Stimulated activated effector memory CD8-positive, alpha-beta T cell treated with anti-CD3 and anti-CD28 coated beads, Interleukin-12 subunit alpha, Interleukin-12 subunit beta, amount 100 ng/mL, for 72 hours (primary cell): ENCODE results near the gene SRRD.

Source experiments
- ATAC-seq: fragments of 150-1000 bp; cut with Tn5 transposase; 2 replicates; pipeline ENCODE4 v1.10.0; 2021
- DNase-seq, 2 donors: peaks; one replicate each; pipeline ENCODE4 v3.0.0; 2021 to 2022; ENCODE audit warnings: low spot score in 2 of 2
- H3K27ac Mint-ChIP-seq: one replicate; pipeline ENCODE4 v1.8.0; 2022; ENCODE audit warnings: mild to moderate bottlenecking, mixed read lengths
- H3K36me3 Mint-ChIP-seq: one replicate; pipeline ENCODE4 v1.8.0; 2022; ENCODE audit warnings: mild to moderate bottlenecking, mixed read lengths
- H3K4me1 Mint-ChIP-seq: one replicate; pipeline ENCODE4 v1.8.0; 2022; ENCODE audit warnings: mixed read lengths
- H3K4me3 Mint-ChIP-seq: one replicate; pipeline ENCODE4 v1.8.0; 2022; ENCODE audit warnings: mild to moderate bottlenecking, mixed read lengths
- H3K9me3 Mint-ChIP-seq: one replicate; pipeline ENCODE4 v1.8.0; 2022; ENCODE audit warnings: mixed read lengths

SRRD gene

GRCh38 chr22:26486394-26486793 is 2.7 kb downstream of the SRRD start:
- DNase-seq, result no peak
- peaks cover 49% of the 10 kb centered on the region for H3K4me1 Mint-ChIP-seq
- no peaks in the 10 kb centered on the region for H3K9me3 Mint-ChIP-seq
- peaks cover 69% of the 10 kb centered on the region for H3K36me3 Mint-ChIP-seq
- no peak overlapping the region for H3K4me3 Mint-ChIP-seq
- ATAC-seq, result no peak
- H3K27ac Mint-ChIP-seq, result no peak overlapping the region

DNA sequence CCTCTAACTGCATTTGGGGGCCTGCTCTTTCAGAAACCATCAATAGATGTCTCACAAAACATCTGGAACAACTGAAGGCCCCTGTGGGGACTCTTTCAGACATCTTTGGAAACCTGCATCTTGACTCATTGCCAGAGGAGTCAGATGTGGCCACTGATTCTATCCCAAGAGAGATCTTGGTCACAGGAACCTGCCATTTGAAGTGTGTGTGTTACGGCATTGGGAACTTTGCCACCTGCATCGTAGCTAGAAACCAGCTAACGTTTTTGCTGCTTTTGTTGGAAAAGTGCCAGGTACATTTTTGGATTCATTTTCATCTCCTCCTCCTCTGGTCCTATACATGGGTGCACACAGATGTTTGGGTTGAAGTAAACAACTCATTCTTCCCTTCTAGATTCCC is 4.3 kb downstream of the SRRD start:
- Mint-ChIP-seq H3K27ac (peak overlapping the region; percentile 68), H3K4me1 (peaks cover 33% of the 10 kb centered on the region), H3K4me3 (no peak overlapping the region), H3K9me3 (no peaks in the 10 kb centered on the region), H3K36me3 (peaks cover 83% of the 10 kb centered on the region)
- no peak for DNase-seq
- no peak for ATAC-seq

- Mint-ChIP-seq H3K36me3 (peaks cover 83% of the 10 kb centered on the region), H3K9me3 (no peaks in the 10 kb centered on the region), H3K27ac (peak overlapping the region; percentile 68), H3K4me3 (no peak overlapping the region), H3K4me1 (peaks cover 25% of the 10 kb centered on the region)
- DNase-seq (no peak), ATAC-seq (no peak)
Observed at GRCh38 chr22:26489447-26490036, 5.9 kb downstream of the SRRD start.

DNA sequence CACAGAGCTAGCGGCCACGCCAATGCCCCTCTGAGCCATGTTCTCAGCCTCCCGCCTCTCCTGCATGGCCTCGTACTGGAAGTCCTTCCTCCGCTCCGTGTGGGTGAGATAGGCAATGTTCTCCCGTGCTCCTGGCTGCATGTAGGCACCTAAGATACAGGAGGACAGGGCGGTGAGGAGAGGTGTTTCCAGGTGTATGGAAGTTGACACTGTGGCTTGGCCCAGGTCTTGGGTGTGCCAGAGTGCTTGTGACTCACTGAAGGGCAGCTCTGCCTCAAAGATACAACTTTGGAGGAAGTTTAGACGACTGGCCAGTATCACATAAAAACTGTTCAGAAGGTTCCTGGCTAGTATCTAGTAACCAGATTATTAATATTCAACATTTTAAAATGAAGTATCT is 8.5 kb downstream of the SRRD start:
- Mint-ChIP-seq H3K4me1 (peaks cover 6% of the 10 kb centered on the region), H3K27ac (no peak overlapping the region), H3K36me3 (peaks cover 100% of the 10 kb centered on the region), H3K4me3 (no peak overlapping the region), H3K9me3 (no peaks in the 10 kb centered on the region)
- DNase-seq, result no peak
- no peak for ATAC-seq

DNA sequence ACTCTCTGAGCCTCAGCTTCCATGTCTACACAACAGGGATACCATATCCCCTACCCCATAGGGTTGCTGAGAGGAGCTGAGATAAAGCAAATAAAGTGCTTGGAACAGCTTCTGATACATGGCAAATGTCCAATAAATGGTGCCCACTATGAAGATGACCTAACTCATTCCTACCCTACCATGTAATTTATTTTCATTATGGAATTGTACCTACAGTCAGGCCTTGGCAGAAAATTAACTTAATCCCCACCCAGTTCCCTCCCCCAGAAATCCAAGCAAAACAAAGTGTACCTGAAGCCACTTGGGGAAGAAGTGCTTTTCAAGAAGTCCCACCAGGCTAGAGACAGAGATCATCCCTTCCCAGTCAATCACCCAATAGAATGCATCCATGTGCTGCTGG is 10.8 kb downstream of the SRRD start:
- Mint-ChIP-seq H3K36me3 (peaks cover 100% of the 10 kb centered on the region), H3K4me3 (no peak overlapping the region), H3K4me1 (no peaks in the 10 kb centered on the region), H3K9me3 (no peaks in the 10 kb centered on the region), H3K27ac (peak overlapping the region; percentile 23)
- ATAC-seq (no peak), DNase-seq (no peak)

GRCh38 chr22:26496456-26496855 is 12.8 kb downstream of the SRRD start:
- H3K4me3 Mint-ChIP-seq, result no peak overlapping the region
- no peaks in the 10 kb centered on the region for H3K4me1 Mint-ChIP-seq
- peaks cover 100% of the 10 kb centered on the region for H3K36me3 Mint-ChIP-seq
- H3K27ac Mint-ChIP-seq, result no peak overlapping the region
- DNase-seq (no peak), ATAC-seq (no peak)
- no peaks in the 10 kb centered on the region for H3K9me3 Mint-ChIP-seq

- no peak overlapping the region for H3K4me3 Mint-ChIP-seq
- no peaks in the 10 kb centered on the region for H3K9me3 Mint-ChIP-seq
- DNase-seq, result no peak
- peaks cover 22% of the 10 kb centered on the region for H3K4me1 Mint-ChIP-seq
- H3K27ac Mint-ChIP-seq, result no peak overlapping the region
- H3K36me3 Mint-ChIP-seq, result peaks cover 100% of the 10 kb centered on the region
- ATAC-seq, result no peak
Observed at GRCh38 chr22:26499188-26499703, 15.6 kb downstream of the SRRD start.

- ATAC-seq (no peak), DNase-seq (no peak)
- peaks cover 28% of the 10 kb centered on the region for H3K4me1 Mint-ChIP-seq
- H3K4me3 Mint-ChIP-seq, result no peak overlapping the region
- peak overlapping the region; percentile 95 for H3K27ac Mint-ChIP-seq
- peaks cover 100% of the 10 kb centered on the region for H3K36me3 Mint-ChIP-seq
- no peaks in the 10 kb centered on the region for H3K9me3 Mint-ChIP-seq
Observed at GRCh38 chr22:26501996-26502395, 18.3 kb downstream of the SRRD start.

GRCh38 chr22:26502688-26503561 is 19.2 kb downstream of the SRRD start:
- Mint-ChIP-seq H3K27ac (peak overlapping the region; percentile 95), H3K4me1 (peaks cover 28% of the 10 kb centered on the region), H3K4me3 (peak overlapping the region; percentile 44), H3K9me3 (no peaks in the 10 kb centered on the region), H3K36me3 (peaks cover 100% of the 10 kb centered on the region)
- peak; percentile 21 to 77 for DNase-seq
- ATAC-seq, result peak; percentile 91

DNA sequence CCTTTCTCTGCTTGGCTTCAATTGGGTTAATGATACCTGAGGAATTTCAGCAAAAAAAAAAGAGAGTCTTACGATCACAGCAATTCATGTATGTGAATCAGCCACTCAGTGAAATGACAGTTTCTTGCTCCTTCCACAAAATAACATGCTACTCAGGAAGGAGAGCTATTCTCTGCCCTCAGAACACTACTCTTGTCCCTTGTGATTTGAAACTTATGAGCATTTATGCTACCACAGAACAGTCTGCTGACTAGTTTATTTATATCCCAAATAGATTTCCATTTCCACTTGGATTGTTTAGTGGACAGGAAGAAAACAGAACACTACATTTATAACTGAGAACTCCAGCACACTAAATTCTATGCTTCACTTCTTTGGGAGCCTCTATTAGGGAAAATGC is 20.1 kb downstream of the SRRD start:
- no peaks in the 10 kb centered on the region for H3K9me3 Mint-ChIP-seq
- ATAC-seq (no peak), DNase-seq (no peak)
- peak overlapping the region; percentile 95 for H3K27ac Mint-ChIP-seq
- peaks cover 100% of the 10 kb centered on the region for H3K36me3 Mint-ChIP-seq
- peaks cover 28% of the 10 kb centered on the region for H3K4me1 Mint-ChIP-seq
- peak overlapping the region; percentile 44 for H3K4me3 Mint-ChIP-seq

DNA sequence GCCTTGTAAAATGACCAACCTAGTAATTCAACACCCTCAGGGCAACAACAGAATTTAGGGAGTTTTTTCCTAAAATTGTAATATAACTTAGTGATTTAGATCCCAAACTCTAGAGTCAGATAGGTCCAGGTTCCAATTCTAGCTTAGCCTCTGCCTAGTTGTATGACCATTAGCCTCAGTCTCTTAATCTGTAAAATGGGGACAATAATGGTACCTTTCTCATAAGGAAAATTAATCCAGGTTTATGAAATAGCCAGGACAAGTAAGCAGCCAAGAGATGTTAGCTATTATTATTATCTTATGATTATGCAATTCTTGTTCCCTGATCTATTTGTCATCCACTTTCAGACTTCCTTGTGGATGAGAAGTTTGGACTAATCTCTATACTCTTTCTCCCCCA is 24.5 kb downstream of the SRRD start:
- ATAC-seq (no peak), DNase-seq (no peak)
- Mint-ChIP-seq H3K27ac (no peak overlapping the region), H3K36me3 (peaks cover 88% of the 10 kb centered on the region), H3K4me1 (peaks cover 43% of the 10 kb centered on the region), H3K4me3 (no peak overlapping the region), H3K9me3 (no peaks in the 10 kb centered on the region)

DNA sequence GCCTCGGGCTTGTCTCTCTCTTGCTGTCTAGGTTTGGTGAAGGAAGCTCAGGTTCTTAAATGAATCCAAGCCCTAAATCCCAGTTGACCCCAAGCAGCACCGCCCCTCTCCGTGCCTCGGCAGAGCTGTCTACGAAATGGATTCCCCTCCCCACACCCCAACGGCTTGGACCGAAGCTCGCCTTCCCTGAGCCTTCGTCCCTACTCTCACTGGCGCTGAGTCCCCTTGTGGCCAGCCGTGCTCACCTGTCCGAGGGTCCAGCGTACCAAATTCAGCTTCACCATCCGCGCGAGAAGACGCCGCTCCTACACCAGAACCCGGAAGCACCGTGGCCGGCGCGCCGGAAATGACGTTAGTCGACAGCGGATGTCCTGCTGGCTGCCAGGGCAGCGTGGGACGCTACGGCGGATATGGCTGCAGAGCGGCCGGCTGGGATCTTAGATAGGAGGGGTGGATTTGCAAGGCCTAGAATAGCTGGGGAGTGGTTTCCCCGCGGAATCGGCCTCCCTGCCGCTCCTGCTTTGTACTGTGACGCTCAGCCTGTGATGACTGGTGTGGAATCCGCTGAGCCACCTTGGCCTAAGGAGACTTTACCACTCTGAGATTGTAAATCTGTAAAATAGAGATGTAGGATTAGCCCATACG is 28.6 kb downstream of the SRRD start, which contains the start of gene TFIP11:
TSS of gene TFIP11 (minus strand) at position 325 of the 645 bp plus-strand sequence. CDS start 2,201 bp downstream, outside the sequence.
- peaks cover 46% of the 10 kb centered on the region for H3K36me3 Mint-ChIP-seq
- peak within 1 kb of the TSS; percentile 99 for H3K4me3 Mint-ChIP-seq
- H3K4me1 Mint-ChIP-seq, result peaks cover 39% of the 10 kb centered on the region
- H3K27ac Mint-ChIP-seq, result peak within 1 kb of the TSS; percentile 98
- no peaks in the 10 kb centered on the region for H3K9me3 Mint-ChIP-seq
- DNase-seq (peak; percentile 83 to 95), ATAC-seq (peak; percentile 99)

- Mint-ChIP-seq H3K4me1 (peaks cover 39% of the 10 kb centered on the region), H3K4me3 (peak overlapping the region; percentile 99), H3K36me3 (peaks cover 31% of the 10 kb centered on the region), H3K27ac (peak overlapping the region; percentile 10), H3K9me3 (no peaks in the 10 kb centered on the region)
- ATAC-seq (no peak), DNase-seq (no peak)
Observed at GRCh38 chr22:26513838-26514237, 30.2 kb downstream of the SRRD start.

DNA sequence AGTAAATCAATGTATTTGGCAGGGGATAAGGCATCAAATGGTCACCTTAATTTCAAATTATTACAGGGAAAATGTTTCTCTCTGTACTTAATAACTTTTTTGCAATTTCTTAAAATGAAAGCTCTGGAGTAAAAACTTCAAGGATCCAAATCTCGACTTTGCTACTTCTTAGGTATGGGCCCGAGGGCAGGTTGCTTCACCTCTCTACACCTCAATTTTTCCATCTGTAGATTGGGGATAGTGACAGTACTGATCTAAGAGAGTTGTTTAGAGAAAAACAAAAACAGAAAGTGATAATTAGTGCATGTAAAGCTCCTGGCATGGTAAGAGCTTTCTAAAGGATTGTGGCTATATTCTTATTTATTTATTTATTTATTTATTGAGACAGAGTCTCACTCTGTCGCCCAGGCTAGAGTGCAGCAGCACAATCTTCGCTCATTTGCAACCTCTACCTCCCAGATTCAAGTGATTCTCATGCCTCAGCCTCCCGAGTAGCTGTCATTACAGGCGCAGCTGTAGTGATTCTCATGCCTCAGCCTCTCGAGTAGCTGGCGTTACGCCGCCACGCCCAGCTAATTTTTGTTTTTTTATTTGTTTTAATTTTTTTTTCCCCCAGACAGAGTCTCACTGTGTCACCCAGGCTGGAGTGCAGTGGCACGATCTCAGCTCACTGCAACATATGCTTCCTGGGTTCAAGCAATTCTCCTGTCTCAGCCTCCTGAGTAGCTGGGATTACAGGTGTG is 30.9 kb downstream of the SRRD start:
- Mint-ChIP-seq H3K9me3 (no peaks in the 10 kb centered on the region), H3K4me3 (no peak overlapping the region), H3K4me1 (peaks cover 32% of the 10 kb centered on the region), H3K27ac (no peak overlapping the region), H3K36me3 (peaks cover 23% of the 10 kb centered on the region)
- ATAC-seq (no peak), DNase-seq (no peak)

GRCh38 chr22:26515931-26516330 is 32.3 kb downstream of the SRRD start:
- Mint-ChIP-seq H3K27ac (no peak overlapping the region), H3K9me3 (no peaks in the 10 kb centered on the region), H3K4me1 (peaks cover 29% of the 10 kb centered on the region), H3K36me3 (peaks cover 10% of the 10 kb centered on the region), H3K4me3 (no peak overlapping the region)
- DNase-seq (no peak), ATAC-seq (no peak)
